H54 (cell line): ENCODE results near the gene CFAP107.
"Not testable (repeated sequence)": the region's sequence is repeated elsewhere in the genome, so short reads cannot be mapped to it uniquely, and the experiment has no call there.

Experiments used
- DNase-seq: peaks from one replicate; pipeline ENCODE4 v3.0.0; 2011; ENCODE audit warnings: low spot score, mixed read lengths; ENCODE audit not compliant: insufficient read length
- FAIRE-seq: peaks from 3 replicates; lab custom pipeline; 2011; peaks lifted over from hg19 to GRCh38; lab: Jason Lieb, UNC
- POLR2A ChIP-seq: IDR thresholded peaks from 2 replicates; pipeline ENCODE4 v1.6.1; 2011; ENCODE audit warnings: low read depth, mild to moderate bottlenecking, low read length

Gene CFAP107

GRCh38 chr1:12776801-12777557 is 31.0 kb downstream of the CFAP107 start:
- TF ChIP-seq POLR2A: no peak
- no peak for DNase-seq
- no peak for FAIRE-seq

GRCh38 chr1:12778061-12778460 is 32.1 kb downstream of the CFAP107 start:
- no peak for TF ChIP-seq POLR2A

DNA sequence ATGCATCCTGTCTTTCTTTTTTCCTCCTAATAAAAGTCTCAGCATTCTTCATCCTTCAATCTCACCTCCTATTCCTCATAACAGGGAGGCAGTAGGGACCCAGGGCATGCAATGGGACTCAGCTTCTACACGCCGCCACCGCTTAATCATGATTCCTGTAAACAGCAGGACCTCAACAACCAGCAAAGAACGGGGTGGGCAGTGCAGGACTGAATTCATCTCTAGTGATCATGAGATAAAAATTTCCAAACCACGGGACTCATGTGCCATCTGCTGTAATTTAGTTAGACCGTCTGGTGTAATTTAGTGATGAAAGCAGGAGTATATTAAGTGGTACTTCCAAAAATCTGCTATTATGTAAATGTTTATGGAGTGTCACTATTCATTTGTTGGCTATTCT is 32.9 kb downstream of the CFAP107 start:
- DNase-seq (no peak), FAIRE-seq (no peak)
- no peak for TF ChIP-seq POLR2A

More at GRCh38 chr1:12778061-12778460, 32.1 kb downstream of the CFAP107 start:
- FAIRE-seq (no peak), DNase-seq (no peak)

DNA sequence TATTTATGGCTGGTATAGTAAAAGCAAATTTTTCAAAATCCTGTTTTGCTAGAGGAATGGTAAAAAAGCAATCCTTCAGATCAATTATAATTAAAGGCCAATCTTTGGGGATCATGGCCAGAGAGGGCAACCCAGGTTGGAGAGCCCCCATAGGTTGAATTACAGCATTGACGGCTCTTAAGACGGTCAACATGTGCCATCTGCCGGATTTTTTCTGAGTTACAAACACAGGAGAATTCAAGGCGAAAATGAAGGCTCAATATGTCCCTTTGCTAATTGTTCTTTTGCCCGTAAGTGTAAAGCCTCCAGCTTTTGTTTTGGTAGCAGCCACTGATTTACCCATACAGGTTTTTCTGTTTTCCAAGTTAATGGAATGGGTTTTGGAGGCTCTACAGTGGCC is 35.5 kb downstream of the CFAP107 start:
- FAIRE-seq, DNase-seq: not testable (repeated sequence)

DNA sequence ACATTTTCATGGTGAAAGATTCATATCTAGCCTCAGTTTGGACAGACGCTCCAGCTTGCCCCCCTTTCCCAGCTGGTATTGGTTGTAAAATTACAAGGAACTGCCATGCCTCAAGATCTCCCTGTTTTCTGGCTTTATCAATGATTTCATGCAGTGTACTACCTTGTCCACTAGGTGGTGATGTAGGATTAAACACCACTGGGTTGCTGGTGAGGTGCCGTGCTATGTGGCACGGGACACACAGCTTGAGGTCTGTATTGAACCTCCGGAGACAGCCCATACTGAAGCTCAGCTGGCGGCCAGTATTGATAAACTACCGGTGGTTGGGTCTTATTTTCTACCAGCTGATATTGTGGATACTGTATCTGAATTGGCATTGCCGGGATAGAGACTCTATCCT is 37.8 kb downstream of the CFAP107 start:
- FAIRE-seq: peak; percentile 38
- not testable (repeated sequence) for DNase-seq

DNA sequence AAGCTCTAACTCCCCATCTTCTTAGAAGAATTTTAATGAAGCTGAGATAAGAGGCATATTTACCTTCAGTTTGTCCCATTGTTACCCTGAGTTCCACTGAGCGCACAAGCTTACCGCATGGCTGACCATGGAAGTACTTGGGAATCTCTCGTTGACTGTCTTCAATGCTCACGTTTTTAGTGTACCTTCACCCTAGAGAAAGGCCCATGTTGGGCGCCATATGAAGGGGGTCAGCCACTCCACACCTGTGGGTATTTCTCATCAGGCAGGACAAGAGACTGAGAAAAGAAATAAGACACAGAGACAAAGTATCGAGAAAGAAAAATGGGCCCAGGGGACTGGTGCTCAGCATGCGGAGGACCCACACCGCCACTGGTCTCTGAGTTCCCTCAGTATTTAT is 38.7 kb downstream of the CFAP107 start:
- not testable (repeated sequence) for DNase-seq, FAIRE-seq

DNA sequence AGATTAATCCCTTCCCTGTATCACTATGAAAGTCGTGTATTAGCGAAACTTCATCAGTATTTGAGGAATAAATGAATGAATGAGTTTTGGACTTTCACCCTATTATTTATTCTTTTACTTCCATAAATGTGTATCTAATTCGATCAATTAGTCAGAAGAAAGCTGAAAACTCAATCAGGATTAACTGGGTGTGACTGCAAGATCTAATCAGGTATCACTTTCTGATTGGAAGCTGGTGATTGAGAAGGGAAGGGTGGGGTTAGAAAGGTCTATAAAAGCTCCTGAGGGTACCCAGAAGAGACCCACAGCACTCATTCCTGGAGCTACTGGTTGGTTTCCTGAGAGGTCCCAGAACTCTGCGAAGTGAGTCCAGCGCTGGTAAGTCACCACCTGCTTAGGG is 45.1 kb downstream of the CFAP107 start, which contains the start of gene PRAMEF1:
PRAMEF1 (plus strand) TSS at position 301 of the 400 bp plus-strand sequence. CDS start 1,831 bp downstream, outside the sequence.
- DNase-seq, FAIRE-seq: not testable (repeated sequence)

DNA sequence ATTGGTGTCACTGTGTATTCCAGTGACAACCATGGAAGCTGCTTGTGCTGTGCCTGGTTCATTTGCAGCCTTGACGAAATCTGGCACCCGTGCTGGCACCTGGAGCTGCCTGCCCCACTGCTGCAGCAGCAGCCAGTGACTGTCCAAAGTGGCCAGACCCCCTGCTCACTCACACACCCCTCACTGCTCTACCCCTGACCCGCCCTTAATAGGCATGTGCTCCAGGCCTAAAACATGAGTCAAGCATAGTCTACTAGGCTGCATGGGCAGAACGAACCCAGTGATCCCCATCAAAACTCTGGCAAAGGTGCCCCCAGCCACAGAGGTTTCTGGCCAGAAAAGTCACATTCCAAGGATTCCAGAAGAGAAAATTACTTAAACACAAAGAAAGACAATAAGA is 52.9 kb downstream of the CFAP107 start:
- DNase-seq: no peak
- TF ChIP-seq POLR2A: no peak
- no peak for FAIRE-seq

- no peak for DNase-seq
- TF ChIP-seq POLR2A: no peak
- no peak for FAIRE-seq
Measured at GRCh38 chr1:12799730-12800129, 53.7 kb downstream of the CFAP107 start.

DNA sequence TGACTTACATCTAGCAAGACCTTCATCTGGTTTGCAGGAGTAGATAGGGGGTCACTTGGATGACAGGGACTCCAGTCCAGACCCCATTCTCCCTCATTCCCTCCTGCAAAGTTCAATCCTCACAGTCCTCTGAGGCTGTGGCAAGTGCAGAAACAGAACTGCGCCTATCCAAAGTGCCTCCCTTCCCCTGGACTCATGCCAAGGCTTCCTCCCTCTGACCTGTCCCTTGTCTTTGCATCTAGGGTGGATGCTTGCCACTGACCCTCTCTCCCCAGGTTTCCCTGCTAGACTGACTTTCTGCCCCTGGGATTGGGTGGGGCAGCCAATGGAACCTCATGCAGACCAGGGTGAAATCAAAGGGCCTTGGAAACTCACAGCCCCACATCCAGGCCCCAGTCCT is 63.9 kb downstream of the CFAP107 start:
- FAIRE-seq (no peak), DNase-seq (no peak)
- no peak for TF ChIP-seq POLR2A

GRCh38 chr1:12810691-12811408 is 64.8 kb downstream of the CFAP107 start:
- DNase-seq (peak; percentile 23), FAIRE-seq (peak; percentile 55)
- TF ChIP-seq POLR2A: no peak

DNA sequence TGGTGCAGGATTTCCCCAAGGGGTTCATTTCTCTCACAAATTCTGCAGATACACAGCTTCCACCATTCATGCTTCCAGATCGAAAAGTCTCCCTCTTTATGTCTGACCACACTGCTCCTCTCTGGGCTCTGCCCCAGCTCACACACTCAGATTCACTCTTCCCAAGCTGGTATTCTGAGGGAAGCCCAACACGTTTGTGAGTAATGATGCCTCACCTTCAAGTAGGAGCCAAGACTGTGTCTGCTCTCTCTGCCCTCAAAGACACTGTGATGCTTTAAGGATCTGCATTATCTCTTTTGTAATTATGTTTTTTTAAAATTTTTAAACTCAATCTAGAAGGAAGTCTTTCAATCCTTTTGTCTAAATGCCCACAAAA is 65.4 kb downstream of the CFAP107 start:
- FAIRE-seq: no peak
- DNase-seq: no peak
- TF ChIP-seq POLR2A: no peak
